PC-9 (cell line): ENCODE results near the gene VTN. TPM values are rescaled to one million over a fixed set of nuclear protein-coding genes. Genes with fewer than 3 reads are reported as not detected.

ENCODE experiments used
- BruUV-seq: library from RNA; stranded (reverse); fragments of 400-500 nt; replicated peaks from 2 replicates; lab custom pipeline; 2021; lab: Mats Ljungman, UMichigan
- CTCF ChIA-PET: fragments of 300-600 bp; sonication (Branson Sonifier 250); formaldehyde crosslinking; loops from one replicate; lab custom pipeline; 2022; ENCODE audit warnings: antibody characterized with exemption; lab: Charles Lee
- POLR2A ChIA-PET: fragments of 300-600 bp; sonication (Branson Sonifier 250); formaldehyde crosslinking; loops from one replicate; lab custom pipeline; 2022; ENCODE audit warnings: antibody characterized with exemption; ENCODE audit not compliant: unreplicated experiment; lab: Charles Lee
- DNase-seq, 2 experiments: peaks; one replicate each; pipeline versions ENCODE4 v3.0.0 to v3.0.0-alpha.2; 2015 to 2022; ENCODE audit warnings: mixed read lengths in 1 of 2
- H2AFZ ChIP-seq: fragments of 200-600 bp; sonication (generic); 2 replicates; pipeline ENCODE4 v1.8.1; 2017; ENCODE audit warnings: antibody characterized with exemption
- H3F3A ChIP-seq: fragments of 200-600 bp; sonication (generic); 2 replicates; pipeline ENCODE4 v1.8.1; 2017; ENCODE audit warnings: antibody characterized with exemption, mild to moderate bottlenecking, low read depth; ENCODE audit not compliant: insufficient read depth
- H3K27ac ChIP-seq: fragments of 200-600 bp; sonication (generic); 2 replicates; pipeline ENCODE4 v1.6.1; 2016; ENCODE audit warnings: mixed run types
- H3K27me3 ChIP-seq: fragments of 200-600 bp; sonication (generic); 2 replicates; pipeline ENCODE4 v1.6.1; 2016; ENCODE audit warnings: low read depth, mixed run types; ENCODE audit not compliant: insufficient read depth
- H3K36me3 ChIP-seq: fragments of 200-600 bp; sonication (generic); 2 replicates; pipeline ENCODE4 v1.6.1; 2016; ENCODE audit warnings: low read depth, mixed run types
- H3K4me1 ChIP-seq: fragments of 200-600 bp; sonication (generic); replicated peaks from 2 replicates; pipeline ENCODE4 v1.6.1; 2016; ENCODE audit warnings: mixed run types; ENCODE audit not compliant: insufficient read depth
- H3K4me2 ChIP-seq: fragments of 200-600 bp; sonication (generic); 2 replicates; pipeline ENCODE4 v1.6.1; 2017; ENCODE audit warnings: mixed run types
- H3K4me3 ChIP-seq: fragments of 200-600 bp; sonication (generic); 2 replicates; pipeline ENCODE4 v1.6.1; 2016; ENCODE audit warnings: mixed run types
- H3K79me2 ChIP-seq: fragments of 200-600 bp; sonication (generic); 2 replicates; pipeline ENCODE4 v1.6.1; 2017; ENCODE audit warnings: low read depth, mixed run types
- H3K9me2 ChIP-seq: fragments of 200-600 bp; sonication (generic); 2 replicates; pipeline ENCODE4 v1.8.1; 2017; ENCODE audit warnings: mild to moderate bottlenecking; ENCODE audit not compliant: insufficient read depth
- H3K9me3 ChIP-seq: fragments of 200-600 bp; sonication (generic); 2 replicates; pipeline ENCODE4 v1.8.1; 2016; ENCODE audit warnings: low read depth; ENCODE audit not compliant: insufficient read depth
- H4K20me1 ChIP-seq: fragments of 200-600 bp; sonication (generic); 2 replicates; pipeline ENCODE4 v1.8.1; 2017; ENCODE audit not compliant: insufficient read depth
- EZH2 ChIP-seq: fragments of 200-600 bp; sonication (generic); IDR thresholded peaks from 2 replicates; pipeline ENCODE4 v1.8.0; 2017; ENCODE audit warnings: antibody characterized with exemption, low read depth
- intact Hi-C: fragments of 100-400 bp; cut with micrococcal nuclease; formaldehyde crosslinking; loops from one replicate; pipeline ENCODE4 v1.10.0; 2022; ENCODE audit not compliant: unreplicated experiment
- total RNA-seq: library from RNA; stranded (reverse); gene quantifications from 2 replicates; pipeline ENCODE4 v1.2.3, GENCODE V29; 2021
- TF ChIP-seq, protein P1 (sequence below): fragments of 200-600 bp; sonication (generic); conservative IDR thresholded peaks from 2 replicates; pipeline ENCODE4 v1.6.1; 2017; ENCODE audit warnings: mixed run types, antibody characterized with exemption, mild to moderate bottlenecking, moderate library complexity

VTN gene
- total RNA-seq, 1 experiment from 2014 or later, result not detected

DNA sequence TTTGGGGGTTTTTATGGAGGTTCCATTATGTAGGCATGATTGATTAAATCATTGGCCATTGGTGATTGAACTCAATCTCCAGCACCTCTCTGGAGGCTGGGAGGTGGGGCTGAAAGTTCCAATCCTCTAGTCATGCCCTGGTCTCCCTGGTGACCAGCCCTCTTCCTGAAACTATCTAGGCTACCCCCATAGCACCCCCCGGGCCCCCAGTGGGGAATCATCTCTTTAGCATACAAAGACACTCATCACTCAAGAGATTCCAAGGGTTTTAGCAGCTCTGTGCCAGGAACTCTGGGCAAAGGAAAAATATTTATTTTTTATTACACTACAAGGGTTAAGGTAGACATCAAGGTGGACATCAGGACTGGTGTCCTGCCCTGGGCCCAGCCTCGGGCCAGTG lies 25.3 kb upstream of the VTN start:
- ChIA-PET POLR2A (interaction anchor here (0.6 kb wide), 1 partner anchor 117 kb away, joined by 4 read pairs; no protein-coding TSS in a partner anchor), CTCF (no interaction called here)
- Histone ChIP-seq H3K27ac (no peak overlapping the region), H3K79me2 (no peaks in the 10 kb centered on the region), H3K9me3 (no peaks in the 10 kb centered on the region), H3F3A (peaks cover 6% of the 10 kb centered on the region; the same call in 1 of the 2 replicates), H3K4me2 (no peak overlapping the region), H4K20me1 (no peaks in the 10 kb centered on the region), H3K4me3 (no peak overlapping the region), H3K36me3 (0 out of 2 replicates have a peak, but pooled peaks cover 9% of the 10 kb centered on the region), H3K9me2 (no peaks in the 10 kb centered on the region), H3K4me1 (no peaks in the 10 kb centered on the region), H3K27me3 (no peaks in the 10 kb centered on the region), H2AFZ (no peak overlapping the region)
- no peak for DNase-seq
- BruUV-seq, result no TSS peak
- TF ChIP-seq EZH2, result no peak
- TF ChIP-seq, protein P1, sequence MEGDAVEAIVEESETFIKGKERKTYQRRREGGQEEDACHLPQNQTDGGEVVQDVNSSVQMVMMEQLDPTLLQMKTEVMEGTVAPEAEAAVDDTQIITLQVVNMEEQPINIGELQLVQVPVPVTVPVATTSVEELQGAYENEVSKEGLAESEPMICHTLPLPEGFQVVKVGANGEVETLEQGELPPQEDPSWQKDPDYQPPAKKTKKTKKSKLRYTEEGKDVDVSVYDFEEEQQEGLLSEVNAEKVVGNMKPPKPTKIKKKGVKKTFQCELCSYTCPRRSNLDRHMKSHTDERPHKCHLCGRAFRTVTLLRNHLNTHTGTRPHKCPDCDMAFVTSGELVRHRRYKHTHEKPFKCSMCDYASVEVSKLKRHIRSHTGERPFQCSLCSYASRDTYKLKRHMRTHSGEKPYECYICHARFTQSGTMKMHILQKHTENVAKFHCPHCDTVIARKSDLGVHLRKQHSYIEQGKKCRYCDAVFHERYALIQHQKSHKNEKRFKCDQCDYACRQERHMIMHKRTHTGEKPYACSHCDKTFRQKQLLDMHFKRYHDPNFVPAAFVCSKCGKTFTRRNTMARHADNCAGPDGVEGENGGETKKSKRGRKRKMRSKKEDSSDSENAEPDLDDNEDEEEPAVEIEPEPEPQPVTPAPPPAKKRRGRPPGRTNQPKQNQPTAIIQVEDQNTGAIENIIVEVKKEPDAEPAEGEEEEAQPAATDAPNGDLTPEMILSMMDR, result no peak
- intact Hi-C loops, result no loop called here

DNA sequence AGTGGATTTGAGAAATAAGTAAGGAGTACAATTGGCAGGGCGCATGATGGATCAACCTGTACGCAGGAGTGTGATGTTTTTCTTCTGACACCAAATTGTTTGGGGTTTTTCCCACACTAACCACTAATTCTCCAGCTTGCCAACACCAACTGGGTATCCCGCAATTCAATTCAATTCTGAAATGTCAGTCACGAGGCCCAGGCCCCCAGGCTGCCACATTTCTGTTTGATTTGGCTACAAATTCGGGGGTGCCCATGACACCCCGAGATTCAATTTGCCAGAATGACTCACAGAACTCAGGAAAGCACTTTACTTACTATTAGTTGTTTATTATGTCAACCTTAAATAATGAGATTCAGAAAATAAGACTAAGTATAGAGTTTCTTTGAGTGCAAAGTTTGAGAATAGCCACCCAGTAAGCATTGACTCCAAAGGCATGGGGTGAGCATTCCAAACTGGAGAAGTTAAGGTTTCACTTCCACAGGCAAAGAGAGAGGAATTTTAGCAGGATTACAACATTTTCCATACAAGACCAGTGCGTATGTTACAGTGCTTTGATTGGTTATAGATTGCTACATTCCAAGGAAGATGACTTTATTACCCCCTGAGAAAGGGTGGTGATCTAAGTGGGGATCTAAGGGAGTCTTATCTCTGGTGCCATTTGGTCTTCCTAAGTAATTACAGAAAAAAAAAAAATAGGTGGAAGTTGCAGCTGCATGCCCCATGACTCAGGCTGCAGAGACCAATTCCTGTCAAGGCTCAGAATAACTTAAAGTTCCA lies 24.4 kb upstream of the VTN start:
- Histone ChIP-seq H3K9me2 (no peaks in the 10 kb centered on the region), H3K27me3 (no peaks in the 10 kb centered on the region), H4K20me1 (no peaks in the 10 kb centered on the region), H3K9me3 (no peaks in the 10 kb centered on the region), H2AFZ (no peak overlapping the region), H3K79me2 (no peaks in the 10 kb centered on the region), H3K4me1 (no peaks in the 10 kb centered on the region), H3K27ac (no peak overlapping the region), H3K4me3 (no peak overlapping the region), H3K4me2 (no peak overlapping the region), H3K36me3 (peaks cover 12% of the 10 kb centered on the region; the same call in 1 of the 2 replicates), H3F3A (peaks cover 6% of the 10 kb centered on the region; the same call in 1 of the 2 replicates)
- CTCF ChIA-PET, result interaction anchor here (0.6 kb wide), 1 partner anchor 165 kb away, joined by 3 read pairs; no protein-coding TSS in a partner anchor
- DNase-seq, result no peak
- TF ChIP-seq, protein P1, result no peak
- no peak for TF ChIP-seq EZH2
- intact Hi-C loops, result no loop called here
- BruUV-seq, result no TSS peak
- POLR2A ChIA-PET, result no interaction called here

DNA sequence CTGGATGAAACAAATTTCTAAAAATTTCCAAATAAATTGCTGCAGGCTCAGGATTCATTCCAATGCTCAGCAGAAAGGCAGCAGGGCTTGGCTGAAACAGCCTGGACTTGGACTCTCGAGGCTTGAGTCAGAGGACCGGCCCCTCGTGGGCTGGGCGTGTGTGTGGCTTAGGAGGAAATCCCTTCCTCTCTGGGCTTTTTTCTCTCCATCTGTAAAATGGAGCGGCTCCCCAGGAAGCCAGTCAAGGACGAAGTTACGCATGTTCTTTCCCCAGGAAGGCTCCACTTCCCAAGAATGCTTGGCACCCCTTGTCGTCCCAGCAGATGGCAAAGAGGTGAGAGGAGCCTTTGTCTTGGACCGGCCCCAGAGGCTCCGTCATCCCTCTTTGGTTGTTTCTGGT lies 22.4 kb upstream of the VTN start:
- Histone ChIP-seq H3K4me3 (no peak overlapping the region), H3K27ac (no peak overlapping the region), H3K4me2 (no peak overlapping the region), H4K20me1 (no peaks in the 10 kb centered on the region; the same call in 1 of the 2 replicates), H3K9me3 (no peaks in the 10 kb centered on the region), H3K79me2 (no peaks in the 10 kb centered on the region), H3K9me2 (no peaks in the 10 kb centered on the region), H2AFZ (no peak overlapping the region), H3K27me3 (no peaks in the 10 kb centered on the region), H3K4me1 (no peaks in the 10 kb centered on the region), H3K36me3 (peaks cover 19% of the 10 kb centered on the region; the same call in 1 of the 2 replicates), H3F3A (peaks cover 6% of the 10 kb centered on the region; the same call in 1 of the 2 replicates)
- no peak for TF ChIP-seq EZH2
- TF ChIP-seq, protein P1, result no peak
- intact Hi-C loops, result no loop called here
- DNase-seq, result no peak
- no TSS peak for BruUV-seq
- POLR2A ChIA-PET, result no interaction called here
- CTCF ChIA-PET, result no interaction called here
